DOHH2 (cell line): ENCODE results near the gene SLFN12.

Source experiments
- H3F3A ChIP-seq: fragments of 200-600 bp; sonication (generic), shearing (Covaris generic); 2 replicates; pipeline ENCODE4 v1.6.0; 2016; ENCODE audit warnings: antibody characterized with exemption, mild to moderate bottlenecking; ENCODE audit not compliant: control insufficient read depth, insufficient read depth
- H3K27ac ChIP-seq: fragments of 200-600 bp; sonication (generic); 2 replicates; pipeline ENCODE4 v1.5.1; 2014; ENCODE audit warnings: low read depth, mild to moderate bottlenecking, low read length, moderate library complexity
- H3K27me3 ChIP-seq: fragments of 200-600 bp; sonication (generic); 2 replicates; pipeline ENCODE4 v1.6.1; 2014; ENCODE audit warnings: mild to moderate bottlenecking, low read length, mixed read lengths; ENCODE audit not compliant: control insufficient read depth
- H3K36me3 ChIP-seq: fragments of 200-600 bp; sonication (generic); 2 replicates; pipeline ENCODE4 v1.6.1; 2014; ENCODE audit warnings: mild to moderate bottlenecking, low read length, moderate library complexity, mixed read lengths; ENCODE audit not compliant: control insufficient read depth
- H3K4me1 ChIP-seq: fragments of 200-600 bp; sonication (generic); 2 replicates; pipeline ENCODE4 v1.6.1; 2014; ENCODE audit warnings: mild to moderate bottlenecking, low read length, mixed read lengths; ENCODE audit not compliant: control insufficient read depth
- H3K4me2 ChIP-seq: fragments of 200-600 bp; sonication (generic); 2 replicates; pipeline ENCODE4 v1.6.0; 2014; ENCODE audit warnings: mild to moderate bottlenecking, low read length, moderate library complexity
- H3K4me3 ChIP-seq: fragments of 200-600 bp; sonication (generic); 2 replicates; pipeline ENCODE4 v1.5.1; 2014; ENCODE audit warnings: mild to moderate bottlenecking, low read length, mixed read lengths
- H3K79me2 ChIP-seq: fragments of 200-600 bp; sonication (generic); 2 replicates; pipeline ENCODE4 v1.6.1; 2014; ENCODE audit warnings: mild to moderate bottlenecking, low read length, mixed read lengths; ENCODE audit not compliant: control insufficient read depth
- H3K9me2 ChIP-seq: fragments of 200-600 bp; sonication (generic); replicated peaks from 2 replicates; pipeline ENCODE4 v1.6.1; 2014; ENCODE audit warnings: mild to moderate bottlenecking, low read length, mixed read lengths; ENCODE audit not compliant: control insufficient read depth
- H3K9me3 ChIP-seq: fragments of 200-600 bp; sonication (generic); 2 replicates; pipeline ENCODE4 v1.6.1; 2014; ENCODE audit warnings: antibody characterized with exemption, low read length, mixed read lengths; ENCODE audit not compliant: control insufficient read depth, insufficient read depth
- H4K20me1 ChIP-seq: fragments of 200-600 bp; sonication (generic); 2 replicates; pipeline ENCODE4 v1.6.0; 2014; ENCODE audit warnings: low read depth, mild to moderate bottlenecking, antibody characterized with exemption, low read length, moderate library complexity; ENCODE audit not compliant: control insufficient read depth, insufficient read depth
- EZH2phosphoT487 ChIP-seq: fragments of 200-600 bp; sonication (generic); IDR thresholded peaks from 2 replicates; pipeline ENCODE4 v1.6.1; 2017; ENCODE audit warnings: borderline replicate concordance, mild to moderate bottlenecking, antibody characterized with exemption, low read length, moderate library complexity, mixed read lengths
- TF ChIP-seq, protein P1 (sequence below): fragments of 200-600 bp; sonication (generic); IDR thresholded peaks from one replicate; pipeline ENCODE4 v1.5.1; 2014; ENCODE audit warnings: antibody characterized with exemption, mild to moderate bottlenecking, low read depth, low read length; ENCODE audit not compliant: poor library complexity, severe bottlenecking

SLFN12 gene

DNA sequence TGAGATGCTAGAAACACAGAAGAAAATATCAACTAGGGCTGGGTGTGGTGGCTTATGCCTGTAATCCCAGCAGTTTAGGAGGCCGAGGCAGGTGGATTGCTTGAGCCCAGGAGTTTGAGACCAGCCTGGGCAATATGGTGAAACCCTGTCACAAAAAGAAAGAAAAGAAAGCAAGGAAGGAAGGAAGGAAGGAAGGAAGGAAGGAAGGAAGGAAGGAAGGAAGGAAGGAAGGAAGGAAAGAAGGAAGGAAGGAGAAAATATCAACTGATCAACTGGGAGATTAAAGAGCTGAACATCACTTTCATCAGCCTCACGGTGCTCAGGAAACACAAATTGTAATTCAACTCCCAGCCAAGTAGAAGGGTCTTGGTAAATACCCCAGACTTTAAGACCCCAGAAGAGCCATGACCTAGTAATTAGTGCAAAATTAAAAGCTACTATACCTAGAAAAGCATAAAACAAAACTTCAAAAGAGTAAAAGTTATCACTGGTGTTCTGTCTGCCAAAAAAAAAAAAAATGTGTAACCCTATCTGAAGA is 44.1 kb upstream of the SLFN12 start:
- Histone ChIP-seq H4K20me1 (no peaks in the 10 kb centered on the region), H3K9me2 (no peaks in the 10 kb centered on the region), H3K36me3 (no peaks in the 10 kb centered on the region), H3F3A (no peaks in the 10 kb centered on the region), H3K4me1 (no peaks in the 10 kb centered on the region), H3K79me2 (no peaks in the 10 kb centered on the region), H3K27ac (no peak overlapping the region), H3K4me2 (no peak overlapping the region), H3K9me3 (no peaks in the 10 kb centered on the region), H3K4me3 (no peak overlapping the region), H3K27me3 (peaks cover 3% of the 10 kb centered on the region; the same call in 1 of the 2 replicates)
- TF ChIP-seq, protein P1, sequence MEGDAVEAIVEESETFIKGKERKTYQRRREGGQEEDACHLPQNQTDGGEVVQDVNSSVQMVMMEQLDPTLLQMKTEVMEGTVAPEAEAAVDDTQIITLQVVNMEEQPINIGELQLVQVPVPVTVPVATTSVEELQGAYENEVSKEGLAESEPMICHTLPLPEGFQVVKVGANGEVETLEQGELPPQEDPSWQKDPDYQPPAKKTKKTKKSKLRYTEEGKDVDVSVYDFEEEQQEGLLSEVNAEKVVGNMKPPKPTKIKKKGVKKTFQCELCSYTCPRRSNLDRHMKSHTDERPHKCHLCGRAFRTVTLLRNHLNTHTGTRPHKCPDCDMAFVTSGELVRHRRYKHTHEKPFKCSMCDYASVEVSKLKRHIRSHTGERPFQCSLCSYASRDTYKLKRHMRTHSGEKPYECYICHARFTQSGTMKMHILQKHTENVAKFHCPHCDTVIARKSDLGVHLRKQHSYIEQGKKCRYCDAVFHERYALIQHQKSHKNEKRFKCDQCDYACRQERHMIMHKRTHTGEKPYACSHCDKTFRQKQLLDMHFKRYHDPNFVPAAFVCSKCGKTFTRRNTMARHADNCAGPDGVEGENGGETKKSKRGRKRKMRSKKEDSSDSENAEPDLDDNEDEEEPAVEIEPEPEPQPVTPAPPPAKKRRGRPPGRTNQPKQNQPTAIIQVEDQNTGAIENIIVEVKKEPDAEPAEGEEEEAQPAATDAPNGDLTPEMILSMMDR = no peak
- TF ChIP-seq EZH2phosphoT487 = no peak

GRCh38 chr17:35468475-35468874 is 36.2 kb upstream of the SLFN12 start:
- no peaks in the 10 kb centered on the region for H3K9me3 ChIP-seq
- H4K20me1 ChIP-seq = no peaks in the 10 kb centered on the region
- no peaks in the 10 kb centered on the region for H3K36me3 ChIP-seq
- TF ChIP-seq EZH2phosphoT487 = no peak
- TF ChIP-seq, protein P1 = no peak
- H3F3A ChIP-seq = no peaks in the 10 kb centered on the region
- H3K9me2 ChIP-seq = no peaks in the 10 kb centered on the region
- H3K4me2 ChIP-seq = no peak overlapping the region
- H3K27ac ChIP-seq = no peak overlapping the region
- no peaks in the 10 kb centered on the region; the same call in 1 of the 2 replicates for H3K27me3 ChIP-seq
- H3K4me1 ChIP-seq = no peaks in the 10 kb centered on the region
- H3K4me3 ChIP-seq = no peak overlapping the region
- no peaks in the 10 kb centered on the region for H3K79me2 ChIP-seq

- H3K27me3 ChIP-seq = peaks cover 2% of the 10 kb centered on the region
- no peaks in the 10 kb centered on the region for H3K36me3 ChIP-seq
- no peaks in the 10 kb centered on the region for H4K20me1 ChIP-seq
- no peaks in the 10 kb centered on the region for H3K4me1 ChIP-seq
- no peak overlapping the region for H3K4me3 ChIP-seq
- no peaks in the 10 kb centered on the region for H3K9me2 ChIP-seq
- TF ChIP-seq, protein P1 = no peak
- no peak for TF ChIP-seq EZH2phosphoT487
- H3K79me2 ChIP-seq = no peaks in the 10 kb centered on the region
- no peaks in the 10 kb centered on the region for H3F3A ChIP-seq
- H3K9me3 ChIP-seq = no peaks in the 10 kb centered on the region
- H3K4me2 ChIP-seq = no peak overlapping the region
- no peak overlapping the region for H3K27ac ChIP-seq
These were observed 35.5 kb upstream of the SLFN12 start for GRCh38 chr17:35467824-35468223.
